ENCODE results near the gene ACO2.

DNA sequence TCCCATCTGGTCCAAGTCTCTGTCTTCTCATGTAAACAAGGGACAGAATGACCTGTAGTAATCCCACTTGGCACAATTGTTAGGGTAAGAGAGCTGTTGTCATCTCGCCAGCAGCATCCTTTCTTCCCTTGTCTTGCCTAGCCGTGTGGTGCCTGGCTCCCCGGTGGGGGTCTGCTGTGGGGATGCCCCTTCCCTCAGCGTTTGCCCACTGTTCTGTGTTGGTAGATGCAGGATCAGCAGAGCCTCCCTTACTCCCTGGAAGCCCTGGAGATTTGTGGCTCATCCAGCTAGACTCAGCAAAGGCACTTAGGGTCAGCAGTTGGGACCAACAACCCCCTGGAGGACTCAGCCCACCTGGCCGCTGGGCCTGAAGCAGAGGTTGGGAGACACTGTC, 13.0 kb downstream of the ACO2 start:
- TF ChIP-seq, protein P1, sequence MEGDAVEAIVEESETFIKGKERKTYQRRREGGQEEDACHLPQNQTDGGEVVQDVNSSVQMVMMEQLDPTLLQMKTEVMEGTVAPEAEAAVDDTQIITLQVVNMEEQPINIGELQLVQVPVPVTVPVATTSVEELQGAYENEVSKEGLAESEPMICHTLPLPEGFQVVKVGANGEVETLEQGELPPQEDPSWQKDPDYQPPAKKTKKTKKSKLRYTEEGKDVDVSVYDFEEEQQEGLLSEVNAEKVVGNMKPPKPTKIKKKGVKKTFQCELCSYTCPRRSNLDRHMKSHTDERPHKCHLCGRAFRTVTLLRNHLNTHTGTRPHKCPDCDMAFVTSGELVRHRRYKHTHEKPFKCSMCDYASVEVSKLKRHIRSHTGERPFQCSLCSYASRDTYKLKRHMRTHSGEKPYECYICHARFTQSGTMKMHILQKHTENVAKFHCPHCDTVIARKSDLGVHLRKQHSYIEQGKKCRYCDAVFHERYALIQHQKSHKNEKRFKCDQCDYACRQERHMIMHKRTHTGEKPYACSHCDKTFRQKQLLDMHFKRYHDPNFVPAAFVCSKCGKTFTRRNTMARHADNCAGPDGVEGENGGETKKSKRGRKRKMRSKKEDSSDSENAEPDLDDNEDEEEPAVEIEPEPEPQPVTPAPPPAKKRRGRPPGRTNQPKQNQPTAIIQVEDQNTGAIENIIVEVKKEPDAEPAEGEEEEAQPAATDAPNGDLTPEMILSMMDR (IDR thresholded peaks at IDR 0.05) = no peak
- TF ChIP-seq, protein P2, sequence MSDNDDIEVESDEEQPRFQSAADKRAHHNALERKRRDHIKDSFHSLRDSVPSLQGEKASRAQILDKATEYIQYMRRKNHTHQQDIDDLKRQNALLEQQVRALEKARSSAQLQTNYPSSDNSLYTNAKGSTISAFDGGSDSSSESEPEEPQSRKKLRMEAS (IDR thresholded peaks at IDR 0.05; ENCODE audit: low read depth) = no peak
- TF ChIP-seq GABPA (IDR thresholded peaks at IDR 0.05; ENCODE audit: low read depth) (no peak), CHD2 (IDR thresholded peaks at IDR 0.05; ENCODE audit: low read length, partially characterized antibody) (no peak), RFX5 (IDR thresholded peaks at IDR 0.05; ENCODE audit: low read length) (no peak)
